T-helper 2 cell treated with Interferon-gamma antibody and Interleukin-4, amounts not matched to agents 5 μg/mL and 100 μg/mL, for 36 hours (primary cell): ENCODE measurements around the gene PSMD1.

ENCODE experiments used
- DNase-seq: peaks from one replicate; pipeline ENCODE4 v3.0.0; 2021; ENCODE audit warnings: low spot score
- H3K27ac Mint-ChIP-seq: one replicate; pipeline ENCODE4 v1.8.0; 2021; ENCODE audit warnings: mild to moderate bottlenecking, mixed read lengths
- H3K27me3 Mint-ChIP-seq: one replicate; pipeline ENCODE4 v1.8.0; 2021; ENCODE audit warnings: low read depth, mixed read lengths
- H3K36me3 Mint-ChIP-seq: one replicate; pipeline ENCODE4 v1.8.0; 2021; ENCODE audit warnings: low read depth, mixed read lengths
- H3K4me1 Mint-ChIP-seq: one replicate; pipeline ENCODE4 v1.8.0; 2021; ENCODE audit warnings: low read depth, mixed read lengths
- H3K4me3 Mint-ChIP-seq: one replicate; pipeline ENCODE4 v1.8.0; 2022; ENCODE audit warnings: mild to moderate bottlenecking, moderate library complexity, mixed read lengths
- H3K9me3 Mint-ChIP-seq: one replicate; pipeline ENCODE4 v1.8.0; 2021; ENCODE audit warnings: mixed read lengths

Gene PSMD1

DNA sequence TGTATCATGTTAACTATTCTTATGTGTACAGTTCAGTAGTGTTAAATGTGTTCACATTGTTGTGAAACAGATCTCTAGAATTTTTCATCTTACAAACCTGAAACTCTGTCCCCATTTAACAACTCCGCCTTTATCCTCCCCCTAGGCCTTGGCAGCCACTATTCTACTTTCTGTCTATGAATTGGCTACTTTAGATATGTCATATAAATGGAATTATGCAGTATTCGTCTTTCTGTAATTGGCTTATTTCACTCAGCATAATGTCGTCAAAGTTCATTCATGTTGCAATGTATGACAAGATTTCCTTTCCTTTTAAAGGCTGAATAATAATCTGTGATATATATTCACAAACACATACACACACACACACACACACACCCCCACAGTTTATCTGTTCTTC lies 154.1 kb downstream of the PSMD1 start:
- H3K36me3 Mint-ChIP-seq, result no peaks in the 10 kb centered on the region

DNA sequence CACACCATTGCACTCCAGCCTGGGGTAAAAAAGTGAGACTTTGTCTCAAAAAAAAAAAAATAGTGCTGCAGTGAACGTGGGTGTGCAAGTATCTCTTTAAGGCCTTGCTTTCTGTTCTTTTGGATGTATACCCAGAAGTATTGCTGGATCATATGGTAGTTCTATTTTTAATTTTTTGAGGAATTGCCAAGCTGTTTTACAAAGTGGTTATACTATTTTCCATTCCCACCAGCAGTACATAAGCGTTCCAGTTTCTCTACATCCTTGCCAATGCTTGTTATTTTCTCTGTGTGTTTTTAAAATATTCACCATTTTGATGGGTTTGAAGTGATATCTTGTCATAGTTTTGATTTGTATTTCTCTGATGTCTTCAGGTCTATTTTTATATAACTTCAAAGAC lies 154.8 kb downstream of the PSMD1 start:
- Mint-ChIP-seq H3K9me3 (no peaks in the 10 kb centered on the region), H3K27ac (no peak overlapping the region), H3K27me3 (no peaks in the 10 kb centered on the region), H3K36me3 (no peaks in the 10 kb centered on the region), H3K4me1 (peaks cover 2% of the 10 kb centered on the region), H3K4me3 (no peak overlapping the region)
- no peak for DNase-seq

More for the DNA sequence above, 154.1 kb downstream of the PSMD1 start:
- DNase-seq, result no peak
- Mint-ChIP-seq H3K9me3 (no peaks in the 10 kb centered on the region), H3K4me3 (no peak overlapping the region), H3K4me1 (peaks cover 2% of the 10 kb centered on the region), H3K27ac (no peak overlapping the region), H3K27me3 (no peaks in the 10 kb centered on the region)

DNA sequence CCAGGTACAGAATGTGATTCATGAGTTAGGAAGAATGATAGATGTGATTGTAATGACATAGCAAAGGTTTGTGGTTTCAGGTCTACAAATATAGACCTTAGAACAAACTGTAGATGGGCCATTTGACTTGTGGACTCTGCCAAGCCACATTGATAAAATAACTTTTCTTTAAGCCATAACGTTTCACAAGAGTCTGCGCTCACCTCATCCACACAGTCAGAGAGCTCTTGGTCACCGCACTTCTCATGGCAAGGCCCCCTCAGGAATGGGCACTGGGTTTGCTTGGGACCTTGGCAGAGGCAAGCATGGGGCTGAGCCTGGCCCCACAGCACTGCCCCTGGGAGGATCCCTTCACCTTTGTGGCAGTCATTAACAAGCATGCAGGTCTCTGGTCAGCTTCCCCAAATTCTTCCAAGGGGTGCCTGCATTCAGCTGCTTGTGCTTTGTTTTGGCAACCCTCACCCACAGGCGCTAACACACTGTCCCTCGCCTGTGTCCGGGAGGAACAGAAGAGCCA lies 155.7 kb downstream of the PSMD1 start:
- H3K27ac Mint-ChIP-seq, result no peak overlapping the region
- H3K4me1 Mint-ChIP-seq, result peaks cover 2% of the 10 kb centered on the region
- no peak overlapping the region for H3K4me3 Mint-ChIP-seq
- H3K9me3 Mint-ChIP-seq, result no peaks in the 10 kb centered on the region
- no peaks in the 10 kb centered on the region for H3K27me3 Mint-ChIP-seq
- H3K36me3 Mint-ChIP-seq, result no peaks in the 10 kb centered on the region
- no peak for DNase-seq

DNA sequence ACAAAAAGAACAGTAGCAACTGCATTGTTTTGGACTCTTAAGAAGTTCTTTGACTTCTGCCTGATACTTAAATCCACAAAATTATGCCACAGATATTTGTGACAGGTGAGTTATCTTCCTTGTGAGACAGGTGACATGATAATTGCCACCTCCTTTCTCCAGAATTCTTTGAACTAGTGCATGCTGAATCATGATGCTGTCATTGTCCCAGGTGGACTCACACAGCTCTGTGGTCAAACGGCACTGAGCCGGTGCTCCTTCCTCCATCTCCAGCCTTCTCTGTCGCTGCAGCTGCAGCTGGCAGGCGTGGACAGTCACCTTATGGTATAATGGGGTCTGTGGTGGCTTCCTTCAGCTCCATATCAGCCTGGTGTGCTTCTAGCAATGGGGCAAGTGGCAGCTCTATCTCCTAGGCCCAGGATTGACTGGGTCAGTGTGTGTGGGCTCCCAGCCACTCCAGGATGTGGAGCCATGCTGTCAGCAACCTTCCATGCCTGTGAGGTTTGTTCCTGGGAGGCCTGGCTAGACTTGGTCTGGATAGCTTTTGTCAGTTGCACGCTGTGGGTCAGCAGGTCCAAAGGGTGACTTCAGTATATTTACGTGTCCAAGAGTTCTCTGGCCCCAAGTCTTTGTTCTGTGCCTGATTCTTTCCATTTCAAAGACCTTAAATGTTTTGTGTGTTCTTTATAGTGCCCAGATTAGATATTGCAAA lies 157.4 kb downstream of the PSMD1 start:
- Mint-ChIP-seq H3K27me3 (no peaks in the 10 kb centered on the region), H3K27ac (no peak overlapping the region), H3K36me3 (no peaks in the 10 kb centered on the region), H3K9me3 (no peaks in the 10 kb centered on the region), H3K4me1 (no peaks in the 10 kb centered on the region), H3K4me3 (no peak overlapping the region)
- DNase-seq, result no peak

DNA sequence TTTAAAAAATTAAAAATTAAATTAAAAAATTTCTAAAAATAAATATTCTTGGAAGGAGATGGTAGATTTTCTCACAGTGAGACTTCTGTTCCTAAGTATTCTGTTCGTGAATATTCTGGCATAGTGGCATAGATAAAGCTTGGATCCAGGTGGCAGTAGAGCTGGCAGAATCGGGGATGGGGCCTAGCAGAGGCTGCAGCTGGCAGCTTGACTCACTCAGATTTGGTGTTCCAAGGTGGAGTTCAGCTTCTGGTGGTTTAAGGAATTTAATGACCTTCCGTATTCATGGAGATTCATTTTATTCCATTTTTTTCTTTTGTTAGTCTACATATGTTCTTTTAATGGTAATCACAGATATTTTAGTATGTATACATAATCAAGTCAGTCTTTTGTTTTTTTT lies 161.7 kb downstream of the PSMD1 start:
- Mint-ChIP-seq H3K4me1 (peaks cover 7% of the 10 kb centered on the region), H3K4me3 (no peak overlapping the region), H3K27me3 (no peaks in the 10 kb centered on the region), H3K27ac (no peak overlapping the region), H3K9me3 (no peaks in the 10 kb centered on the region), H3K36me3 (no peaks in the 10 kb centered on the region)
- DNase-seq, result no peak

DNA sequence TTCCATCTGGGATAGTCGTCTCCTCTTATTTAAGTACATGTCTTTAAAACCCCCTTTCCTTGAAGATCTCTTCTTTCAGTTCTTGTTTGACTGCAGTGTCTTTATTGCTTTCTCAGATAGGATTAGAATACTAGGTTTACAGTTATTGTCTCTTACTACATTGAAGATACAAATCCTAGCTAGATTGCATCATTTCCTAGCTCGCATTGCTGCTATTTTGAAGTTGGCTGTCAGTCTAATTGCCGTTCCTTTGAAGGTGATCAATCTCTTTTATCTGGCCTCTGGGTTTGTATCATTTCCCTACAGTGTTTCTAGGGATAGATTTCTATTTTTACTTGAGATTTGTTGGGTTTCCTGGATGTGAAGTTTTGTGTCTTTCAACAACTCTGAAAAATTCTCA lies 162.6 kb downstream of the PSMD1 start:
- Mint-ChIP-seq H3K36me3 (no peaks in the 10 kb centered on the region), H3K27ac (no peak overlapping the region), H3K27me3 (no peaks in the 10 kb centered on the region), H3K4me3 (no peak overlapping the region), H3K9me3 (no peaks in the 10 kb centered on the region), H3K4me1 (peaks cover 7% of the 10 kb centered on the region)
- no peak for DNase-seq

DNA sequence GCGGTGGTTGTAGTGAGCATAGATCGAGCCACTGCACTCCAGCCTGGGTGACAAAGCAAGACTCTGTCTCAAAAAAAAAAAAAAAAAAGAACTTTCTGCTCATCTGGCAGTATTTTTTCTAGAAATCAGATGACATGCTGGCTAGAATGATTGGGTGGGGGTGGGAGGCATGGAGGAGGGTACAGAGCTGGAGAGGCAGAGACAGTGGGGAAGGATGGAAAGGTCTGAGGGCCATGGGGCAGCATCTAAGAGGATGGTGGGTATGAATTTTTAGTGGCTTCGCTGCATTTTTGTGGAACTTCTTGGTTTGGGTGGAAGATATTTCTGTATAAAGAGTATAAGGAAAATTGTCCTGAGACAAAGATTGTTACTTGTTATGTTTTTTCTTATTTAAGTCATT lies 165.1 kb downstream of the PSMD1 start:
- Mint-ChIP-seq H3K27ac (no peak overlapping the region), H3K36me3 (no peaks in the 10 kb centered on the region), H3K27me3 (no peaks in the 10 kb centered on the region), H3K9me3 (no peaks in the 10 kb centered on the region), H3K4me3 (no peak overlapping the region), H3K4me1 (peaks cover 7% of the 10 kb centered on the region)
- DNase-seq, result no peak
